Measurements from ENCODE around the gene NPIPA3. TPM values are rescaled to one million over a fixed set of nuclear protein-coding genes. Genes with fewer than 3 reads are reported as not detected.
"Not testable (repeated sequence)": the region's sequence is repeated elsewhere in the genome, so short reads cannot be mapped to it uniquely, and the experiment has no call there.

Gene NPIPA3
- total RNA-seq, 4 donors from 2014 or later: 1.5 to 3.1 TPM; not detected in 2

GRCh38 chr16:14676633-14677032 lies 26.6 kb upstream of the NPIPA3 start:
- TF ChIP-seq CTCF (IDR thresholded peaks at IDR 0.05; ENCODE audit: low read depth): no peak

GRCh38 chr16:14677627-14678026 lies 25.6 kb upstream of the NPIPA3 start:
- TF ChIP-seq CTCF (IDR thresholded peaks at IDR 0.05; ENCODE audit: low read depth): no peak

GRCh38 chr16:14678748-14679497 lies 24.3 kb upstream of the NPIPA3 start:
- TF ChIP-seq CTCF (IDR thresholded peaks at IDR 0.05; ENCODE audit: low read depth): no peak

- TF ChIP-seq CTCF (IDR thresholded peaks at IDR 0.05; ENCODE audit: low read depth): no peak
These were observed 22.1 kb upstream of the NPIPA3 start for GRCh38 chr16:14681115-14681514.

- no peak for TF ChIP-seq CTCF (IDR thresholded peaks at IDR 0.05; ENCODE audit: low read depth)
These were observed 21.1 kb upstream of the NPIPA3 start for GRCh38 chr16:14682121-14682520.

- not testable (repeated sequence) for TF ChIP-seq CTCF (IDR thresholded peaks at IDR 0.05; ENCODE audit: low read depth)
These were observed 9.1 kb upstream of the NPIPA3 start, which contains the start of gene PLA2G10 for GRCh38 chr16:14694129-14694528. PLA2G10 (minus strand) TSS chr16:14694308; CDS start chr16:14694229, 79 bp downstream.

- TF ChIP-seq CTCF (IDR thresholded peaks at IDR 0.05; ENCODE audit: low read depth): not testable (repeated sequence)
These were observed 39.3 kb downstream of the NPIPA3 start, which contains the start of gene NPIPA2 for GRCh38 chr16:14742273-14743128. NPIPA2 (plus strand) TSS chr16:14742533; CDS start chr16:14748066, 5,533 bp downstream.

All from subcutaneous adipose tissue (tissue), 4 donors.